ENCODE results near the gene SHMT2.

DNA sequence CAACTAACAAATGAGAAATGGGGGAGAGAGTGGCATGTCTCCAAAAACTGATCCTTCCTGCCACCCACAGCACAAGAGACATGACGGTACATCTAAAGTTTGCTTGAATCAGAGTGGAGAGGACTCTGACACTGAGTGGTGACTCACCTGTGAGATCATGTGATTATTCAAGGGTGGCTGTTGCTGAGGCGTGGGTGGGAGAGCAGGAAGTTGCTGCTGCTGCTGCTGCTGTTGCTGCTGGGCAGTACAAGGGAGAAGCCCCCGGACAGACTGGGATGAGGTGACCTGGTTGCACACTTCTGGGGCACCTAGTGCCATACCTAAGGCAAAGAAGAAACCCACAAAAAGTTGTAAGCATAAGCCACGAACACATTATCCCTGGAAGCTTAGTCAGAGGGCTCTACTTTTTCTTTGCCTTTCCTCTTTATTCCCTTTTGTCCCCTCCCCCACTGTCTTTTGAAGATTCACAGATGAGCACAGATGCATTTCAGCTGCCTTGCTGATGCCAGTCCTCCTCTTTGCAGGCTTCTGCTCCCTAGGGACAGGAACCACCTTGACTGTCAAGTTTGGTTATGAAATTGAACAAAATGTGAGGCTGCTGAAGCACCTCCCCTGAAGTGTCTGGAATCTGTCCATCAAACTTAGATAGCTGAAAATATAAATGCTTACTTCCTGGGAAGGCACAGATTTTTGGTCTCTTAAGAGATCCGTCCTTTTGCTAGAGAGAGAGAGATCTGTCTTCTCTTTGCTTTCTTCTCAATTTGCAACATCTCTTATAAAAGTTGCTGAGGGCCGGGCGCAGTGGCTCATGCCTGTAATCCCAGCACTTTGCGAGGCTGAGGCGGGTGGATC is 50.9 kb downstream of the SHMT2 start:
- TF ChIP-seq ZNF565 (CRISPR knock-in tag; conservative IDR thresholded peaks at IDR 0.05; ENCODE audit: low read depth) (no peak), ZFP3 (CRISPR knock-in tag; IDR thresholded peaks at IDR 0.05) (no peak), BACH2 (CRISPR knock-in tag; IDR thresholded peaks at IDR 0.05; ENCODE audit: borderline replicate concordance) (no peak), RARB (CRISPR knock-in tag; IDR thresholded peaks at IDR 0.05) (no peak), PPARA (CRISPR knock-in tag; IDR thresholded peaks at IDR 0.05; ENCODE audit: borderline replicate concordance) (no peak), ARNTL (CRISPR knock-in tag; IDR thresholded peaks at IDR 0.05; ENCODE audit: borderline replicate concordance, low read depth) (no peak), OSR1 (CRISPR knock-in tag; IDR thresholded peaks at IDR 0.05) (no peak), PATZ1 (CRISPR knock-in tag; IDR thresholded peaks at IDR 0.05; ENCODE audit: borderline replicate concordance) (no peak), SNAI2 (CRISPR knock-in tag; IDR thresholded peaks at IDR 0.05) (no peak), ESRRG (CRISPR knock-in tag; IDR thresholded peaks at IDR 0.05) (no peak), ISL1 (CRISPR knock-in tag; IDR thresholded peaks at IDR 0.05) (no peak)
- TF ChIP-seq, protein P1, sequence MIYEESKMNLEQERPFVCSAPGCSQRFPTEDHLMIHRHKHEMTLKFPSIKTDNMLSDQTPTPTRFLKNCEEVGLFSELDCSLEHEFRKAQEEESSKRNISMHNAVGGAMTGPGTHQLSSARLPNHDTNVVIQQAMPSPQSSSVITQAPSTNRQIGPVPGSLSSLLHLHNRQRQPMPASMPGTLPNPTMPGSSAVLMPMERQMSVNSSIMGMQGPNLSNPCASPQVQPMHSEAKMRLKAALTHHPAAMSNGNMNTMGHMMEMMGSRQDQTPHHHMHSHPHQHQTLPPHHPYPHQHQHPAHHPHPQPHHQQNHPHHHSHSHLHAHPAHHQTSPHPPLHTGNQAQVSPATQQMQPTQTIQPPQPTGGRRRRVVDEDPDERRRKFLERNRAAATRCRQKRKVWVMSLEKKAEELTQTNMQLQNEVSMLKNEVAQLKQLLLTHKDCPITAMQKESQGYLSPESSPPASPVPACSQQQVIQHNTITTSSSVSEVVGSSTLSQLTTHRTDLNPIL (CRISPR knock-in tag; IDR thresholded peaks at IDR 0.05; ENCODE audit: low read depth): no peak
